Activated T-cell treated with anti-CD3 and anti-CD28 coated beads for 1 hour (primary cell): Measurements from ENCODE around the gene DNAAF5.
A peak's percentile ranks its signal among the peaks of the same experiment; 100 is the strongest.
"Not testable (repeated sequence)": the region's sequence is repeated elsewhere in the genome, so short reads cannot be mapped to it uniquely, and the experiment has no call there.

Experiments
- DNase-seq: peaks from one replicate; pipeline ENCODE4 v3.0.0-alpha.2; 2020; ENCODE audit warnings: low read depth

Gene DNAAF5

DNA sequence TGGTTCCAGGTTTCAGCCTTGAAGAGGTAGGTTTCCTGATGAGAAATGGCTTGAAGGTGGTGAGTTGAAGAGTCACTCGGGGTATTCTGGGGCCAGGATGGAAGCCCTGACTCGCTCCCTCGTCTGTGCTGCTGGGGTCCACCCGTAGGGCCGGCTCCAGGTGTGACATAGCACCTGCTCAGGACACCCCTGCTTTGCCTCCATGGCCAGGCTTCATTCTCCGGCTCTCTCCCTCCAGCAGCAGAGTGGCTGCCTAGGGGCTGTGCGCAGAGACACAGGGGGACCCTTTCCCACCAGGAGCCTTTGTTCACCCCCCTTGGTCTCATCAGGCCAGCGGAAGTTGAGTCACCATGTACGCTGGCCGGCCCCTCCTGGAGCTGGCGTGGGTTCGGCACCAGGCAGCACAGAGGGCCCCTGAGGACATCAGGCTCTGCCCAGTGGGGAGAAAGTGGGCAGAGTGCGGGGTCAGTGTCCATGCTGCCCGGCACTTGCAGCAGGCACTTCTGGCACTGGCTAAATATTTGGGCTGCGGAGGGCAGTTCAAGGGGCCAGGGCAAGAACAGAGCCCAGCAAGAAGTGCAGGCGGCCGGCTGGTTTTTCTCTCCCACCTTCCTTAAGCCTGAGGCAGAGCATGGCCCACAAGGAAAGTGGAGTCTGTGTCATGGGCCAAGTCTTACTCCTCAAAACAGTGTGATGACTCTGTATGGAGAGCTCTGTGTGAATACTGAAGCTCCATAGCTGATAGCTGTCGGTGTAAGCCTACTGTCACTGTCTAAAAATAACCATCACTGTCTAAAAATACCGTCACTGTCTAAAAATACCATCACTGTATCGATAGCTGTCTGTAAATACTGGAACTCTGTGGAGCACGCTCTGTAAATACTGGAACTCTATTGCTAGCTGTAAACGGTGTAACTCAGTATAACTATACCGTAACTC lies 4.3 kb downstream of the DNAAF5 start:
- no peak for DNase-seq

DNA sequence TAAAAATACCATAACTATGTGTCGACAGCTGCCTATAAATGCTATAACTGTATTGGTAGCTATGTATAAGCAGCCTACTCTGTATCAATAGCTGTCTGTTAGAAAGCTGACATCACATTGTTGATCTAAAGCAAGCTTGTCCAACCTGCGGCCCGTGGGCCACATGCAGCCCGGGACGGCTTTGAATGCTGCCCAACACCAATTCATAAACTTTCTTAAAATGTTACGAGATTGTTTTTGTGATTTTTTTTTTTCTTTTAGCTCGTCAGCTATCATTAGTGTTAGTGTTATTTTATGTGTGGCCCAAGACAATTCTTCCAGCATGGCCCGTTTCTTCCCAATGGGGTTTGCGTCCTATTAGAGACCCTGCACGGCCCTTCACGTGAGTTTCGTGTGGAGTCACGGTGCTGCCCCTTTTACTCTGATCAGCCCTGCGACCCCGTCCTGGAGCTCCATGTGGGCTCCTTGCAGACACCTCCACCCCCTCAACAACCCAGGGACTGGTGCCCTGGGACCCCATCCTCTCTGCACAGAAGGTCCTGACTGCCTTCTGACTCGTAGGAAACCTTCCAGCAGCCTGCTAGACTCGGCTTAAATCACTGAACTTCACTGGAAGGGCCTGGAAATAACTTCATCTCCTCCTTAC lies 5.1 kb downstream of the DNAAF5 start:
- DNase-seq = no peak

GRCh38 chr7:732094-732541 lies 5.6 kb downstream of the DNAAF5 start:
- peak; percentile 12 for DNase-seq

- DNase-seq = no peak
These were observed 6.1 kb downstream of the DNAAF5 start for GRCh38 chr7:732556-732955.

GRCh38 chr7:734214-734613 lies 7.7 kb downstream of the DNAAF5 start:
- DNase-seq = no peak

- no peak for DNase-seq
These were observed 8.3 kb downstream of the DNAAF5 start for GRCh38 chr7:734808-735207.

DNA sequence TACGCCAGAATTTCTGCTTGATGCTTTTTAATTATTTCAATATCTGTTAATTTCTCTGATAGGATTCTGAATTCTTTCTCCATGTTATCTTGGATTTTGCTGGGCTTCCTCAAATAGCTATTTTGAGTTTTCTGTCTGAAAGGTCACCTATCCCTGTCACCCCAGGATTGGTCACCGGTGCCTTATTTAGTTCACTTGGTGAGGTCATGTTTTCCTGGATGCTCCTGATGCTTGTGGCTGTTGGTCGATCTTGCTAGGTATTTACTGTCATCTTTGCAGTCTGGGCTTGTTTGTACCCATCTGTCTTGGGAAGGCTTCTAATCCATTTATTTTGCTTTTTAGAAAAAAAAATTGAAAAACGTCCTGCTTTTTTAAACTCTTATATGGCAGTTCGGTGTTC lies 11.7 kb downstream of the DNAAF5 start:
- DNase-seq = no peak

GRCh38 chr7:738723-739454 lies 12.4 kb downstream of the DNAAF5 start:
- DNase-seq = no peak

GRCh38 chr7:739455-739982 lies 13.0 kb downstream of the DNAAF5 start:
- DNase-seq = no peak

- no peak for DNase-seq
These were observed 13.8 kb downstream of the DNAAF5 start for GRCh38 chr7:739983-740942.

DNA sequence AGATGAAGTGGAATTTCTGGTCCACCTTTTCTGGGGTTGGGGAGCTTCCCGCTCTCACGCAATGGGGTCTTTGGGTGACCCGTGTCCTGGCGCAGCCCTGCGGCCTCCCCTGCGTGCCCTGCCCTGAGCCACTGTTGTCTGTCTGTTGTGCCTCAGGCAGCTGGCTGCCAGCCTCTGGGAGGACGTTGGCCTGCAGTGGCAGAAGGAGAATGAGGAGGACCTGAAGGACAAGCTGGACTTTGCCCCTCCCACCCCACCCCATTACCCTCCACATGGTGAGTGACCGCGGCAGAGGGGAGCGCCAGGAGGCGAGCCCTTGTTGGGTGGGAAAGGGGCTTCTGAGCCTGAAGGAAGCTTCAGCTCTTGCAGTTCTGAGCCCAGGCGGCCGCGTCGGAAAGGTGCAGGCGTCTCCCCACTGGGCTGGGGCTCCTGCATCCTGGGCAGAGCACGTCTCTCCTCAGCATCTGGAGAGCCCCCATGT lies 14.7 kb downstream of the DNAAF5 start:
- no peak for DNase-seq

DNA sequence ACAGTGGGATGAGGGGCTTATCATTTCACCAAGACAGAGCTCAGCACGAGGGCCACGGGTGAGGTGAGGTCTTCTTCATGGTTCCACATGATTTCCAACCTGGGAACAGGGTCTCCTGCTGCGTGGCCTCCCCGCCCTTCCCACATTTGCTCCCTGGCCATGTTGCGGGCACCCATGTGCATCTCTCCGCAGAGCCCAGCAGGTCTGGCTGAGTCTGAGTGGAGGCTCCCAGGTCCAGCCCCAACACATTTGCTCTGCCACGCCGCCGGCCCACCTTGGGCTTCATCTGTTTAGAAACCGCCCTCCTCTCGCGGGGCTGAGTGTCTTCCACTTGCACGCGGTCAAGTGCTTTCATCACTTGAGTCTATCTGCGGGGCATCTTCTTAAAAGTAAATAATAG lies 15.4 kb downstream of the DNAAF5 start:
- no peak for DNase-seq

DNA sequence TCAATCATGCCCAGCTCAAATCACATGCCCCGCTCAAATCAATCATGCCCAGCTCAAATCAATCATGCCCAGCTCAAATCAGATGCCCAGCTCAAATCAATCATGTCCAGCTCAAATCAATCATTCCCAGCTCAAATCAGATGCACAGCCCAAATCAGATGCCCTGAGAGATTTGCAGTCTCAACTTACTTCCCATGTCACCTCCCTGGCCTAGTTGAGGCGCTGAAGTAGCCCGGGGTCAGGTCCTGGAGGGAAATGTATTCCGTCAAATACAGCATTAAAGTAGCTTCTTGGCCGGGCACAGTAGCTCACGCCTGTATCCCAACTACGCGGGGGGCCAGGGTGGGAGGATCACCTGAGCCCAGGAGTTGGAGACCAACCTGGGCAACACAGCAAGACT lies 16.3 kb downstream of the DNAAF5 start:
- DNase-seq = no peak

DNA sequence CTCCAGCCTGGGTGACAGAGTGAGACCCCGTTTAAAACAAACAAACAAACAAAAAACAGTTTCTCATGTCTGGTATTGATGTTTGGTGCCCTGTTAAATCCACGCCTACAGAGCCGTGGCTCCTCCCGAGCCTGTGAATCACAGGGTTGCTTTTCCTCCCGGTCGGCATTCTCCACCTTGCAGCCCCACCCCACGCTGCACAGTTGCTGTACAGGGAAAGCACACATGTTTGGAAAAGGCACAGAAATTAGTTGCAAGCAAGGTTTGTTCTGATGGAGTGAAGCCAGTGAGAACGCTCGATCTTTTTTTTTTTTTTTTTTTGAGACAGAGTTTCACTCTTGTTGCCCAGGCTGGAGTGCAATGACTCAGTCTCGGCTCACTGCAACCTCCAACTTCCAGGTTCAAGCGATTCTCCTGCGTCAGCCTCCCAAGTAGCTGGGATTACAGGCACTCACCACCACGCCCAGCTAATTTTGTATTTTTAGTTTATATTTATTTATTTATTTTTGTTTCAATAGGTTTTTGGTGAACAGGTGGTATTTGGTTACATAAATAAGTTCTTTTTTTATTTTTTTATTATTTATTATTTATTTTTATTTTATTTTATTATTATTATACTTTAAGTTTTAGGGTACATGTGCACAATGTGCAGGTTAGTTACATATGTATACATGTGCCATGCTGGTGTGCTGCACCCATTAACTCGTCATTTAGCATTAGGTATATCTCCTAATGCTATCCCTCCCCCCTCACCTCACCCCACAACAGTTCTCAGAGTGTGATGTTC lies 17.0 kb downstream of the DNAAF5 start:
- DNase-seq = not testable (repeated sequence)

DNA sequence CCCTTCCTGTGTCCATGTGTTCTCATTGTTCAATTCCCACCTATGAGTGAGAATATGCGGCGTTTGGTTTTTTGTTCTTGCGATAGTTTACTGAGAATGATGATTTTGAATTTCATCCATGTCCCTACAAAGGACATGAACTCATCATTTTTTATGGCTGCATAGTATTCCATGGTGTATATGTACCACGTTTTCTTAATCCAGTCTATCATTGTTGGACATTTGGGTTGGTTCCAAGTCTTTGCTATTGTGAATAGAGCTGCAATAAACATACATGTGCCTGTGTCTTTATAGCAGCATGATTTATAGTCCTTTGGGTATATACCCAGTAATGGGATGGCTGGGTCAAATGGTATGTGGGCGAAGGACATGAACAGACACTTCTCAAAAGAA lies 17.6 kb downstream of the DNAAF5 start:
- DNase-seq = not testable (repeated sequence)

DNA sequence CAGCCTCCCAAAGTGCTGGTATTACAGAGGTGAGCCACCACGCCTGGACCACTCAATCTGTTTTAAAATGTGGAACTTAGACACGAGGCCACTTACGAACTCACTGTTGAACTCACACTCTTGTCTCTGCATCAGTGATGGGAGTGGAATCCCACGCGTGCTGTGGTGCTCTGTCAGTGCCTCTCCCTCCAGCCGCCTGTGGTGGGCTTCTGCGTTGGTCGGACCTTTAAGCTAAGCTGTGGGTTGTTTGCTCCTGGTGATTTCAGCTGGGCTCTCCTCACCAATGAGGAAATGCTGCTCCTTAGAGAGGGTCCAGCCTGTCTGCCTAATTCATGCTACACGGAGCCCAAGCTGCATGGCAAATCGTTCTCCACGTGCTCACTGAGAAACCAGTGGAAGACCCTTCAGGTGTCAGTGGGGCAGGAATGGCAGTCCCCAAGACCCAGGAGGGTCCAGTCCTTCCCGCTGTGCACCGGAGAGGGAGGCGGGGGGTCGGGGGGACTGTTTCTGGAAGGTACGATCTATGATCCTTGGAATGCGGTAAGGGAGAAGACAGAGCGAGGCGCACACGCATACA lies 18.4 kb downstream of the DNAAF5 start:
- DNase-seq = no peak

DNA sequence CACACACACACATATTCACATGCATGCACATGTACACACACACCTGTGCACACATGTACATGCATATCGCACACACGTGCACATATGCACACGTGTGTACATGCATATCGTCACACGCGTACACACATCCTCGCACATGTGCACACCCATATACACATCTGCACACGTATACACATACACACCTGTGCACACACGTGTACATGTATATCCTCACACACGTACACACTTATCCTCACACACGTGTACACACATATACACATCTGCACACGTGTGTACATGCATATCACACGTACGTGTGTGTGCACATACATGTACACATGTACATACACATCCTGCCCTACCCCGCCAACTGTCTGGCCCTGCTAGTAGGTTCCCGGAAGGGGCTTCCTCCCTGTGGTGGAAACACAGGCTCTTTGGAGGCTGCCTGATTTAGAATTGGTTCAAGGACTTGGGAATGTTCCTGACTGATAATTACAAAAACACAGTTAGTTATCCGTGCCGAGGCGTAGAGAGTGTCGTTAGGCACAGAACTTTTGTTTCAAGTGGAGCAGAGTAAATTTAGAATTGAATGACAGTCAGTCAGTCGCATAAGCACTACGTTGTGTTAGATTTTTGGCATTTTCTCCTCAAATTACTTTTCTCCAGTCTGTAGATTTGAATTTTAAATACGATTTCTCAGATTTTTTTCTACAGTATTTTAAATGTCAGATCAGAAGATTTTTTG lies 19.1 kb downstream of the DNAAF5 start:
- no peak for DNase-seq

DNA sequence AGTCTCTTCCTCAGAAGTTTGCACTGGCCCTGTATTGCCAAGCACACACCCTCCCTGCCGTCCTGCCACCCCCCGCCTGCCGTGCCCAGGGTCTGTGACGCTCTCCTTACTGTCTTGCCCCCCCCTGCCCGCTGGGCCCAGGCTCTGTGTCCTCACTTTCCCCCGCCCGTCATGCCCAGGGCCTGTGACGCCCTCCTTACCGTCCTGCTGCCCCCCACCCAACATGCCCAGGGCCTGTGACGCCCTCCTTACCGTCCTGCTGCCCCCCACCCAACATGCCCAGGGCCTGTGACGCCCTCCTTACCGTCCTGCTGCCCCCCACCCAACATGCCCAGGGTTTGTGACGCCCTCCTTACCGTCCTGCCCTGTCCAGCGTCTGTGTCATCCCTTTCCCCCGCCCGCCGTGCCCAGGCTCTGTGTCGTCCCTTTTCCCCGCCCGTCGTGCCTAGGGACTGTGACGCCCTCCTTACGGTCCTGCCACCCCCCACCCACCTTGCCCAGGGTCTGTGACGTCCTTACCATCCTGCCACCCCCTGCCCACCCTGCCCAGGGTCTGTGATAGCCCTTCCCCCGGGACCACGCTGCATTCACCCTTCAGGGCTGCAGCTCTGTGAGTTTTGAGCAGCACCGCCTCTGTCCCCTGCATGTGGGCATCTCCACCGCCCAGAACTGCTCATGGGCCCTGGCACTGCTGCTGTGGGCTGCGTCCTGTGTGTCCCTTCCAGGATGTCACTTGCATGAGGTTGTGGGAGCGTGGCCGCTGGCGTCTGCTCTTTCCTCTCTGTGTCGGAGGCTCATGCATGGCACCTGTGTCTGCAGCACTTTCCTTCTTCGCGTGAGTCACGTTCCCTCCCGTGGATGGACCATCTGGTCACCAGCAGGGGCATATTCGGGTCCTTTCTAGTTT lies 19.9 kb downstream of the DNAAF5 start:
- no peak for DNase-seq
